ENCODE measurements around the gene SLC6A6. TPM values are rescaled to one million over a fixed set of nuclear protein-coding genes. Genes with fewer than 3 reads are reported as not detected.
"Not testable (repeated sequence)": the region's sequence is repeated elsewhere in the genome, so short reads cannot be mapped to it uniquely, and the experiment has no call there.

Gene SLC6A6
- total RNA-seq, 1 donor from 2014 or later: 35.4 TPM

- intact Hi-C loops (cut with micrococcal nuclease): no loop called here
- H3K4me1 ChIP-seq: peaks cover 28% of the 10 kb centered on the region
- H3K4me3 ChIP-seq: no peak overlapping the region
- no peak overlapping the region for H3K27ac ChIP-seq (replicated peaks)
- no peaks in the 10 kb centered on the region for H3K27me3 ChIP-seq (ENCODE audit: low read depth)
- no peak for TF ChIP-seq CTCF (IDR thresholded peaks at IDR 0.05; ENCODE audit: borderline replicate concordance)
- H3K36me3 ChIP-seq: peaks cover 36% of the 10 kb centered on the region
- DNase-seq: no peak
- H3K9me3 ChIP-seq (replicated peaks): no peaks in the 10 kb centered on the region
These were observed 111.3 kb downstream of the SLC6A6 start for GRCh38 chr3:14513566-14514322.

- Histone ChIP-seq H3K4me1 (peaks cover 28% of the 10 kb centered on the region), H3K27me3 (ENCODE audit: low read depth) (no peaks in the 10 kb centered on the region), H3K27ac (replicated peaks) (no peak overlapping the region), H3K36me3 (peaks cover 36% of the 10 kb centered on the region), H3K4me3 (no peak overlapping the region), H3K9me3 (replicated peaks) (no peaks in the 10 kb centered on the region)
- TF ChIP-seq CTCF (IDR thresholded peaks at IDR 0.05; ENCODE audit: borderline replicate concordance): no peak
- DNase-seq: no peak
- intact Hi-C loops (cut with micrococcal nuclease): no loop called here
These were observed 111.9 kb downstream of the SLC6A6 start for GRCh38 chr3:14514323-14514720.

GRCh38 chr3:14515526-14515925, 113.1 kb downstream of the SLC6A6 start:
- Histone ChIP-seq H3K4me1 (peaks cover 39% of the 10 kb centered on the region), H3K36me3 (peaks cover 43% of the 10 kb centered on the region)
- H3K4me3 ChIP-seq; DNase-seq; H3K27ac ChIP-seq (replicated peaks); intact Hi-C loops (cut with micrococcal nuclease); H3K27me3 ChIP-seq (ENCODE audit: low read depth); H3K9me3 ChIP-seq (replicated peaks): not testable (repeated sequence)

GRCh38 chr3:14516738-14517345, 114.4 kb downstream of the SLC6A6 start:
- TF ChIP-seq CTCF (IDR thresholded peaks at IDR 0.05; ENCODE audit: borderline replicate concordance): no peak
- H3K4me3 ChIP-seq: no peak overlapping the region
- H3K36me3 ChIP-seq: peaks cover 43% of the 10 kb centered on the region
- H3K27ac ChIP-seq (replicated peaks): no peak overlapping the region
- intact Hi-C loops (cut with micrococcal nuclease): no loop called here
- no peaks in the 10 kb centered on the region for H3K9me3 ChIP-seq (replicated peaks)
- no peaks in the 10 kb centered on the region for H3K27me3 ChIP-seq (ENCODE audit: low read depth)
- no peak for DNase-seq
- H3K4me1 ChIP-seq: peaks cover 52% of the 10 kb centered on the region

- H3K9me3 ChIP-seq (replicated peaks): no peaks in the 10 kb centered on the region
- H3K36me3 ChIP-seq: peaks cover 43% of the 10 kb centered on the region
- intact Hi-C loops (cut with micrococcal nuclease): no loop called here
- no peaks in the 10 kb centered on the region for H3K27me3 ChIP-seq (ENCODE audit: low read depth)
- no peak overlapping the region for H3K4me3 ChIP-seq
- H3K4me1 ChIP-seq: peaks cover 57% of the 10 kb centered on the region
- TF ChIP-seq CTCF (IDR thresholded peaks at IDR 0.05; ENCODE audit: borderline replicate concordance): no peak
- no peak for DNase-seq
- peak overlapping the region; percentile 38 for H3K27ac ChIP-seq (replicated peaks)
These were observed 115.4 kb downstream of the SLC6A6 start for GRCh38 chr3:14517601-14518431.

Measured in left ventricle myocardium inferior (tissue), 1 donor.